ENCODE data around the gene NELFE. TPM values are rescaled to one million over a fixed set of nuclear protein-coding genes. Genes with fewer than 3 reads are reported as not detected.
A peak's percentile ranks its signal among the peaks of the same experiment; 100 is the strongest.

Gene NELFE
- total RNA-seq, 4 donors from 2014 or later, result 30.3 to 73.0 (median 51.4) TPM

DNA sequence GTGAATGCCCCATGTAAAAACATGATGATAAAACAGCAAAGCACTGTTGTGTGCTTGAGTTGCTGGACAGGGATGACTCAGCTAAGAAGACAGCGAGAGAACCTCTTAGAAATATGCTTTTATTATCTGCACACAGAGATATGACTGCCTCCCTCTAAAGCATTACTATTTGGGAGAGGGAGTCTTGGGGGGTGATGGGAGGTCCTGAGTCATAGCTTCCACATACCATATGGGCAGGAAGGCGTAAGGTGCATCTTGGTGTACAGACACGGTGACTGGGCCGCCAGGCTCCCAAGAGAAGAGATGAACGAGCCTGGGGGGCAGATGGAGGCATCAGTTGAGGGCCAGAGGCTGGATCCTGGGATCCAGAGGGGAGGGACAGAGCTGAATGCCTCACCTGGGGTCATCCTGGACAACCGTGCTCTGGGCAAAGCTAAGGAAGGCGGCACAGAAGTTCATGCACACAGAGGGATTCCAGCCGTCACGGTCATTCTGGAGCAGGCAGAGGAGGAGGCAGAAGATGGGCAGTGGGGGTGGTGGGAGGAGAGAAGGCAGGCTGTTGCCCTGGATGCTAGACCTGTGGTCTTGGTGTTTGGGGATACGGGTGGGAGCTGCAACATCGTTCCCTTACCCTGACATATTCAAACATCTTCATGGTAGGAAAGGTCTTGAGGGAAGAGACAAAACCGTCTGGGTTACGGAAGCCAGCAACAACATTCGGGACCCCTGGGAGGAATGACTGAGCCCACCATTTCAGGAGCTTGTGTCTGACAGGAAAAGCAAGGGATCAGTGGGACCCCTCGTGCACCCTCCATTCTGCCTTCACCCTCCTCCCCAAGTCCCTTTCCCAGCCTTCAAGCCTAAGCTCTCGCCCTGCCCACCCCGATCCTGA is 11.2 kb upstream of the NELFE start:
- Histone ChIP-seq H3K4me1 (peaks cover 0 to 5% of the 10 kb centered on the region in 2 donors), H3K4me3 (no peak overlapping the region), H3K36me3 (no peaks in the 10 kb centered on the region), H3K9me3 (no peaks in the 10 kb centered on the region), H3K27me3 (no peaks in the 10 kb centered on the region), H3K27ac (peak overlapping the region in 1 of 2 donors; percentile 94)
- DNase-seq, result no peak
- intact Hi-C loops (cut with DNase I; ENCODE audit: low total_unique reads), result no loop called here
- no peak for TF ChIP-seq POLR2A (IDR thresholded peaks at IDR 0.05)

- no peaks in the 10 kb centered on the region for H3K27me3 ChIP-seq
- no peaks in the 10 kb centered on the region for H3K9me3 ChIP-seq
- no peaks in the 10 kb centered on the region for H3K36me3 ChIP-seq
- no peak overlapping the region for H3K4me3 ChIP-seq
- TF ChIP-seq POLR2A (IDR thresholded peaks at IDR 0.05), result no peak
- TF ChIP-seq CTCF (IDR thresholded peaks at IDR 0.05), result no peak
- no peak overlapping the region for H3K27ac ChIP-seq
- peaks cover 0 to 5% of the 10 kb centered on the region in 2 donors for H3K4me1 ChIP-seq
- intact Hi-C loops (cut with DNase I; ENCODE audit: low total_unique reads), result no loop called here
- DNase-seq, result no peak
These were observed 10.3 kb upstream of the NELFE start for GRCh38 chr6:31968791-31969711.

DNA sequence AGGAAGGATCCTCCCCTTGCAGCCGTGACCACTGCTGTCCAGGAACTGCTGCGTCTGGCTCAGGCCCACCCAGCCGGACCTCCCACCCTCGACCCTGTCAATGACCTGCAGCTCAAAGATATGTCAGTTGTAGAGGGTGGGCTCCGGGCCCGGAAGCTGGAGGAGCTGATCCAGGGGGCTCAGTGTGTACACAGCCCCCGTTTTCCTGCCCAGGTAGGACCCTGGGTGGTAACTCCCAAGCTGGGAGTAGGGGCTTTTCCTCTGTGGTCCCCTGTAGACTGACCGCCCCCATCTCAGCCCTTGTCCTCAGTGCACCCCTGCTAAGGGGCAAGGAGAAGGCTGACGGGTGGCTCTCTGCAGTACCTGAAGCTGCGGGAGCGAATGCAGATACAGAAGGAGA is 9.6 kb upstream of the NELFE start:
- TF ChIP-seq CTCF (IDR thresholded peaks at IDR 0.05) (no peak), POLR2A (IDR thresholded peaks at IDR 0.05) (no peak)
- H3K4me3 ChIP-seq, result no peak overlapping the region

GRCh38 chr6:31967926-31968320 is 9.2 kb upstream of the NELFE start:
- Histone ChIP-seq H3K36me3 (no peaks in the 10 kb centered on the region), H3K27ac (no peak overlapping the region), H3K4me1 (peaks cover 0 to 5% of the 10 kb centered on the region in 2 donors), H3K4me3 (no peak overlapping the region), H3K27me3 (no peaks in the 10 kb centered on the region), H3K9me3 (no peaks in the 10 kb centered on the region)
- DNase-seq, result no peak
- intact Hi-C loops (cut with DNase I; ENCODE audit: low total_unique reads), result no loop called here
- no peak for TF ChIP-seq CTCF (IDR thresholded peaks at IDR 0.05)
- TF ChIP-seq POLR2A (IDR thresholded peaks at IDR 0.05), result no peak

More for the DNA sequence above, 9.6 kb upstream of the NELFE start:
- H3K36me3 ChIP-seq, result no peaks in the 10 kb centered on the region
- H3K27ac ChIP-seq, result no peak overlapping the region
- no peaks in the 10 kb centered on the region for H3K27me3 ChIP-seq
- no peaks in the 10 kb centered on the region for H3K9me3 ChIP-seq
- DNase-seq, result no peak
- peaks cover 0 to 5% of the 10 kb centered on the region in 2 donors for H3K4me1 ChIP-seq
- intact Hi-C loops (cut with DNase I; ENCODE audit: low total_unique reads), result no loop called here

DNA sequence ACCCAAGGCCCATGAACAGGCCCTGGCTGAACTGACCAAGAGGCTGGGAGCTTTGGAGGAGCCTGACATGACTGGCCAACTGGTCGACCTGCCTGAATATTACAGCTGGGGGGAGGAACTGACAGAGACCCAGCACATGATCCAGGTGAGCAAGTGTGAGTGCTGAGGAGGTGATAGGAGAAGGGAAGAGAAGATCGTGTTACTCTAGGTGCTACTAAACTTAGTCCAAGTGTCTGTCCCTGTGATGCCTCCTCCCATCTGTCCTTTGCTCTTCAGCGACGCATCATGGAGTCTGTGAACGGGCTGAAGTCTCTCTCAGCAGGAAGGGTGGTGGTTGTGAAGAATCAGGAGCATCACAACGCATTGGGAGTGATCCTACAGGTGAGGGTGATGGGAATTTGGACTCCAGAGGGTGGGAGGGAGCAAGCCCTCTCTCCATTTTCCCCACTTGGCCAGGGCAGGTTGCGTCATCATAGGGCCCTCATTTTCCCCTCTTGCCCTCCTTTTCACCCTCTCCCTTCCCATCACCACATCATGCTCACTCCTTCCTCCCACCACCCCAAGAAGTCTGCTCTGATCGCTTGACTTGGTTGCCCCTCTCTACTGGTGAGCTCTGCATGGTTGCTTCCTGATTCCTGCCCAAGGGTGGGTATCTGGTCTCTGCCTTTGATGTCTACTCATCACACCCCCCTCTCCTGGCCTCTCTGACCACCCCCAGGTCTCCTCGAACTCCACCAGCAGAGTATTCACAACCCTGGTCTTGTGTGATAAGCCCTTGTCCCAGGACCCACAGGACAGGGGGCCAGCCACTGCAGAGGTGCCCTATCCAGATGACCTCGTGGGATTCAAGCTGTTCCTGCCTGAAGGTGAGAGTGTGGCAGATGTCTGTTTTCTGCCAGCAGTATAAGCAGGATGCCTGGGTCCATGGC is 8.5 kb upstream of the NELFE start:
- no peak for TF ChIP-seq POLR2A (IDR thresholded peaks at IDR 0.05)
- no peak for TF ChIP-seq CTCF (IDR thresholded peaks at IDR 0.05)
- DNase-seq, result no peak
- intact Hi-C loops (cut with DNase I; ENCODE audit: low total_unique reads), result no loop called here
- Histone ChIP-seq H3K9me3 (no peaks in the 10 kb centered on the region), H3K4me3 (no peak overlapping the region), H3K36me3 (no peaks in the 10 kb centered on the region), H3K4me1 (peaks cover 0 to 5% of the 10 kb centered on the region in 2 donors), H3K27me3 (no peaks in the 10 kb centered on the region), H3K27ac (no peak overlapping the region)
